Measurements from ENCODE around the gene NUP93. TPM values are rescaled to one million over a fixed set of nuclear protein-coding genes. Genes with fewer than 3 reads are reported as not detected.

Gene NUP93
- total and polyA plus RNA-seq, 2 donors (not counting 3 experiments of a cell fraction or from before 2014, with no cell fraction given): 62.3 to 124 TPM

GRCh38 chr16:56715126-56715525 is 14.8 kb upstream of the NUP93 start:
- no TSS peak for BruUV-seq (replicated peaks)

More at GRCh38 chr16:56715126-56715525, 14.8 kb upstream of the NUP93 start:
- H3K27me3 ChIP-seq (ENCODE audit: control insufficient read depth in 2 of 2, insufficient read depth in 2 of 2, low read length in 2 of 2): peaks cover 0 to 2% of the 10 kb centered on the region in 2 experiments
- H3K4me1 ChIP-seq (ENCODE audit: control insufficient read depth, extremely low read depth, insufficient read depth, low read length): no peaks in the 10 kb centered on the region
- H3K9me3 ChIP-seq (replicated peaks; ENCODE audit: control insufficient read depth, insufficient read depth, low read length): no peaks in the 10 kb centered on the region
- intact Hi-C loops (cut with micrococcal nuclease) (no loop called here), dilution Hi-C loops (cut with MboI; ENCODE audit: extremely low pct_ligation_motif_present, low sequenced_read_pairs) (no loop called here)
- H3K79me2 ChIP-seq (ENCODE audit: control insufficient read depth, insufficient read depth, low read length): no peaks in the 10 kb centered on the region
- no peak overlapping the region for H3K27ac ChIP-seq (ENCODE audit: insufficient read depth, low read depth, low read length)
- CTCF ChIA-PET: interaction anchor here (0.9 to 1.8 kb wide), 3 partner anchors 13 to 138 kb away, joined by 3 to 4 read pairs (median 3); no protein-coding TSS in a partner anchor
- H3K36me3 ChIP-seq (ENCODE audit: control insufficient read depth in 2 of 2, extremely low read depth in 1 of 2, insufficient read depth in 2 of 2, low read length in 2 of 2): no peaks in the 10 kb centered on the region
- no peaks in the 10 kb centered on the region for H3K9me1 ChIP-seq (replicated peaks; ENCODE audit: control insufficient read depth, extremely low read depth, insufficient read depth, low read length)
- POLR2A ChIA-PET: no interaction called here
- no peak overlapping the region for H3K9ac ChIP-seq (replicated peaks; ENCODE audit: extremely low read depth, insufficient read depth, low read length)
- FAIRE-seq: no peak
- H3K4me2 ChIP-seq (ENCODE audit: insufficient read depth, low read length): no peak overlapping the region
- DNase-seq (ENCODE audit: low read depth, low spot score): no peak
- TF ChIP-seq FOS (IDR thresholded peaks at IDR 0.05; ENCODE audit: borderline replicate concordance, insufficient read depth, low read length) (no peak), POLR2A (IDR thresholded peaks at IDR 0.05; ENCODE audit: low read depth, low read length) (no peak), EZH2 (IDR thresholded peaks at IDR 0.05; ENCODE audit: borderline replicate concordance, low read depth, low read length, severe bottlenecking) (no peak), GATA2 (IDR thresholded peaks at IDR 0.05; ENCODE audit: insufficient read depth, insufficient read length, low read depth, low read length) (peak; percentile 14), POLR2AphosphoS5 (IDR thresholded peaks at IDR 0.05; ENCODE audit: insufficient read depth, low read depth, low read length) (no peak), CTCF (IDR thresholded peaks at IDR 0.05; ENCODE audit: extremely low read depth in 1 of 2, insufficient read depth in 1 of 2, low read depth in 1 of 2, low read length in 2 of 2) (no peak), MYC (IDR thresholded peaks at IDR 0.05; ENCODE audit: low read depth, low read length) (no peak)
- H4K20me1 ChIP-seq (replicated peaks; ENCODE audit: control insufficient read depth, extremely low read depth, insufficient read depth, low read length): no peaks in the 10 kb centered on the region
- H3K4me3 ChIP-seq (replicated peaks in 1 of 3; ENCODE audit: insufficient read depth in 1 of 3, low read depth in 1 of 3, low read length in 3 of 3): no peak overlapping the region
- no peak overlapping the region for H2AFZ ChIP-seq (ENCODE audit: low read depth, low read length)
